Progenitor cell of endocrine pancreas (in vitro differentiated cells): ENCODE results near the gene ITGA1. TPM values are rescaled to one million over a fixed set of nuclear protein-coding genes. Genes with fewer than 3 reads are reported as not detected.

ENCODE experiments used
- DNase-seq: peaks from one replicate; pipeline ENCODE4 v3.0.0; 2021; ENCODE audit warnings: low spot score; ENCODE audit not compliant: unreplicated experiment
- H3K27ac Mint-ChIP-seq: 2 replicates; pipeline ENCODE4 v1.8.0; 2021; ENCODE audit warnings: mild to moderate bottlenecking, moderate library complexity, mixed read lengths
- H3K27me3 Mint-ChIP-seq: 2 replicates; pipeline ENCODE4 v1.8.0; 2021; ENCODE audit warnings: mixed read lengths
- H3K36me3 Mint-ChIP-seq: 2 replicates; pipeline ENCODE4 v1.8.0; 2022; ENCODE audit warnings: mixed read lengths; ENCODE audit not compliant: insufficient read depth
- H3K4me1 Mint-ChIP-seq: 2 replicates; pipeline ENCODE4 v1.8.0; 2021; ENCODE audit warnings: low read depth, mixed read lengths
- H3K4me3 Mint-ChIP-seq: 2 replicates; pipeline ENCODE4 v1.8.0; 2021; ENCODE audit warnings: low read depth, mild to moderate bottlenecking, moderate library complexity, mixed read lengths
- H3K9me3 Mint-ChIP-seq: 2 replicates; pipeline ENCODE4 v1.8.0; 2021; ENCODE audit warnings: low read depth, mixed read lengths
- CTCF ChIP-seq: fragments of 200-600 bp; sonication (generic); IDR thresholded peaks from one replicate; pipeline ENCODE4 v1.5.0; 2021; ENCODE audit warnings: antibody characterized with exemption, mild to moderate bottlenecking; ENCODE audit not compliant: unreplicated experiment
- total RNA-seq: library from RNA; stranded (reverse); gene quantifications from 2 replicates; pipeline ENCODE4 v1.2.1, GENCODE V29; 2021

The ITGA1 gene
- total RNA-seq, 1 donor from 2014 or later = 6.4 TPM

GRCh38 chr5:52920929-52921328 is 133.2 kb downstream of the ITGA1 start:
- H3K4me1 Mint-ChIP-seq = no peaks in the 10 kb centered on the region
- peaks cover 1% of the 10 kb centered on the region for H3K36me3 Mint-ChIP-seq
- H3K27ac Mint-ChIP-seq = no peak overlapping the region
- H3K27me3 Mint-ChIP-seq = peaks cover 4% of the 10 kb centered on the region
- DNase-seq = no peak
- TF ChIP-seq CTCF = no peak
- no peaks in the 10 kb centered on the region for H3K9me3 Mint-ChIP-seq
- no peak overlapping the region for H3K4me3 Mint-ChIP-seq

- DNase-seq = no peak
- TF ChIP-seq CTCF = no peak
- Mint-ChIP-seq H3K9me3 (no peaks in the 10 kb centered on the region), H3K27me3 (peaks cover 4% of the 10 kb centered on the region), H3K27ac (no peak overlapping the region), H3K4me3 (no peak overlapping the region), H3K4me1 (no peaks in the 10 kb centered on the region), H3K36me3 (peaks cover 1% of the 10 kb centered on the region)
Measured at GRCh38 chr5:52922384-52922783, 134.7 kb downstream of the ITGA1 start.

GRCh38 chr5:52924456-52924855 is 136.7 kb downstream of the ITGA1 start:
- Mint-ChIP-seq H3K9me3 (no peaks in the 10 kb centered on the region), H3K27ac (no peak overlapping the region), H3K27me3 (peaks cover 4% of the 10 kb centered on the region), H3K4me1 (no peaks in the 10 kb centered on the region), H3K4me3 (no peak overlapping the region), H3K36me3 (peaks cover 1% of the 10 kb centered on the region)
- no peak for DNase-seq
- no peak for TF ChIP-seq CTCF

- no peaks in the 10 kb centered on the region for H3K9me3 Mint-ChIP-seq
- H3K27me3 Mint-ChIP-seq = peaks cover 4% of the 10 kb centered on the region
- no peak for TF ChIP-seq CTCF
- H3K4me1 Mint-ChIP-seq = no peaks in the 10 kb centered on the region
- no peak overlapping the region for H3K4me3 Mint-ChIP-seq
- H3K36me3 Mint-ChIP-seq = peaks cover 1% of the 10 kb centered on the region
- DNase-seq = no peak
- H3K27ac Mint-ChIP-seq = no peak overlapping the region
Measured at GRCh38 chr5:52925001-52925400, 137.3 kb downstream of the ITGA1 start.

GRCh38 chr5:52928689-52929088 is 141.0 kb downstream of the ITGA1 start:
- Mint-ChIP-seq H3K4me1 (no peaks in the 10 kb centered on the region), H3K4me3 (no peak overlapping the region)
- TF ChIP-seq CTCF = no peak

More at GRCh38 chr5:52928689-52929088, 141.0 kb downstream of the ITGA1 start:
- no peak for DNase-seq
- peaks cover 1% of the 10 kb centered on the region for H3K36me3 Mint-ChIP-seq
- H3K9me3 Mint-ChIP-seq = no peaks in the 10 kb centered on the region
- H3K27me3 Mint-ChIP-seq = peaks cover 4% of the 10 kb centered on the region
- no peak overlapping the region for H3K27ac Mint-ChIP-seq
